Measurements from ENCODE around the gene NUTM2F.

- TF ChIP-seq CTCF (IDR thresholded peaks at IDR 0.05), result no peak
- no peak for TF ChIP-seq POLR2A (IDR thresholded peaks at IDR 0.05)
Observed at GRCh38 chr9:94270009-94270408, 58.4 kb downstream of the NUTM2F start.
